CD4-positive, alpha-beta T cell treated with Interleukin-17A for 4 hours (primary cell): ENCODE data around the gene PNN.
A peak's percentile ranks its signal among the peaks of the same experiment; 100 is the strongest.
"Not testable (repeated sequence)": the region's sequence is repeated elsewhere in the genome, so short reads cannot be mapped to it uniquely, and the experiment has no call there.

Experiments used
- DNase-seq: peaks from one replicate; pipeline ENCODE4 v3.0.0-alpha.2; 2020; ENCODE audit warnings: mixed read lengths

The PNN gene

DNA sequence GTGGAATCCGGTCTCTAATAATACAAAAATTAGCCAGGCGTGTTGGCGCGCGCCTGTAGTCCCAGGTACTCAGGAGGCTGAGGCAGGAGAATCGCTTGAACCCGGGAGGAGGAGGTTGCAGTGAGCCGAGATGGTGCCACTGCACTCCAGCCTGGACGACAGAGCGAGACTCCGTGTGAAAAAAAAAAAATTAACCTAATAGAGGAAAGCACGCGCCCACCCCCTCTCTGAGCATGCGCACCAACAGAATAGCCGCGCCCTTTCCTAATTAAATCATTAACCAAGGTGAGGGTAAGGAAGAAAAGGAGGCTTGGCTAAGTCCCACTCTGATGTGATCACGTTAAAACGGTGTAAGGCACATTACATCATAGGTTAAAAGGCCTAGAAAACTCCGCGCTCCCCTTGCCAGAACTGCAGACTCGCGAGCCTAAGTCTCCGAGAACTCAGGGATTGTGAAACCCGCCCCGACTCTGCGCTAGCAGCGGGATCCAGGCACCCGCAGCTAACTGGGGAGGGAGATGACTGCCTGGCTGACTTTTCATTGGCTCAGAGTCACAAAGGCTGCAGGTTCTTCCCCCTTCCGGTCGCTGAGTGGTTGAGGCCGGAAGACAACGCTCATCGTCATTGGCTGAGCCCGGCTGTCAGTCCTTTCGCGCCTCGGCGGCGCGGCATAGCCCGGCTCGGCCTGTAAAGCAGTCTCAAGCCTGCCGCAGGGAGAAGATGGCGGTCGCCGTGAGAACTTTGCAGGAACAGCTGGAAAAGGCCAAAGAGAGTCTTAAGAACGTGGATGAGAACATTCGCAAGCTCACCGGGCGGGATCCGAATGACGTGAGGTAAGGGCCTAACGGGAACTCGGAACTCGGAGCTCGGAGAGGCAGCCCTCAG lies at the start of gene PNN:
TSS of gene PNN (plus strand) at position 695 of the 885 bp plus-strand sequence. CDS start at position 721, 26 bp downstream.
- DNase-seq: peak; percentile 93

DNA sequence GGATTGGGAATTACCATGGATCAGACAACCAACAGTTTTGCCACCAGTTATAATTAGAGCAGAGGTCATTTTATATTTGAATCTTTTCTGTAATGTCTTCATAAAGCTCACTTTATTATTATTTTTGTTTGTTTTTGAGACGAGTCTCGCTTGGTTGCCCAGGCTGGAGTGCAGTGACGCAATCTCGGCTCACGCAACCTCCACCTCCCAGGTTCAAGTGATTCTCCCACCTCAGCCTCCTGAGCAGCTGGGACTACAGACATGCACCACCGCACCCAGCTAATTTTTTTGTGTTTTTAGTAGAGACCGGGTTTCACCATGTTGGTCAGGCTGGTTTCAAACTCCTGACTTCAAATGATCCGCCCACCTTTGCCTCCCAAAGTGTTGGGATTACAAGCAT lies 37.2 kb upstream of the PNN start:
- not testable (repeated sequence) for DNase-seq

DNA sequence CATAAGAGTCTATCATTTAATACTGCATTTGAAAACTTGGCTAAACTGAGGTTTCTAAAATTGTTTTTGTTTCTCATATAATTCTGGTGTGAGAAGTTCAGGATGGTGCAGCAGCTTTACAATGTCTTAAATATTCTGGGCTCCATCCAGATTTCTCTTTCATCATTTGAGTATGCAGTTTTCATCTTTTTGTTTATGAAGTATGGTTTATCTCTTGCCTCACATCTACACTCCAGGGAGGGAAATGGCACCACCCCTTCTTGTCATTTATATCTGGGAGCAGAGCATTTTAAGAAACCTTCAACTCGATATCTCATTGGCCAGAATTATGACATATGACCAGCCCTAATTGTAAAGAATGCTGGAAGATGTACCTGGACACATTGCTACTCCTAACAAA lies 36.6 kb upstream of the PNN start:
- no peak for DNase-seq

DNA sequence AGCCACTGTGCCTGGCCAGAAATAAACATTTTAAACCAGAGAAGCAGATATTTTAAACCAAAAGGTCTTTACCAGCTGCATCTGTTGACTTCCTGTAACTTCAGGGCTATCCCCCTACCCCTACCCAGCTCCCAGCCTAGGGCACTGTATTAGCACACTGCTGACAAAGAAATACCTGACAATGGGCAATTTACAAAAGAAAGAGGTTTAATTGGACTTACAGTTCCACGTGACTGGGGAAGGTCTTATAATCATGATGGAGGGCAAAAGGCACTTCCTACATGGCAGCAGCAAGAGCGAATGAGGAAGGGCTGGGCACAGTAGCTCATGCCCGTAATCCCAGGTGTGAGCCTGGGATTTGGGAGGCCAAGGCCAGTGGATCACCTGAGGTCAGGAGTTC lies 34.9 kb upstream of the PNN start:
- no peak for DNase-seq

DNA sequence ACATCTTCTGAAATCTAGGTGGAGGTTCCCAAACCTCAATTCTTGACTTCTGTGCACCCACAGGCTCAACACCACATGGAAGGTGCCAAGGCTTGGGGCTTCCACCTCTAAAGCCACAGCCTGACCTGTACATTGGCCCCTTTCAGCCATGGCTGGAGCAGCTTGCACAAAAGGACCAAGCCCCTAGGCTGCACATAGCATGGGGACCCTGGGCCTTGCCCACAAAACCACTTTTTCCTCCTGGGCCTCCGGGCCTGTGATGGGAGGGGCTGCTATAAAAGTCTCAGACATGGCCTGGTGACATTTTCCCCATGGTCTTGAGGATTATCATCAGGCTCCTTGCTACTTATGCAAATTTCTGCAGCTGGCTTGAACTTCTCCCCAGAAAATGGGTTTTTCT lies 33.4 kb upstream of the PNN start:
- not testable (repeated sequence) for DNase-seq

DNA sequence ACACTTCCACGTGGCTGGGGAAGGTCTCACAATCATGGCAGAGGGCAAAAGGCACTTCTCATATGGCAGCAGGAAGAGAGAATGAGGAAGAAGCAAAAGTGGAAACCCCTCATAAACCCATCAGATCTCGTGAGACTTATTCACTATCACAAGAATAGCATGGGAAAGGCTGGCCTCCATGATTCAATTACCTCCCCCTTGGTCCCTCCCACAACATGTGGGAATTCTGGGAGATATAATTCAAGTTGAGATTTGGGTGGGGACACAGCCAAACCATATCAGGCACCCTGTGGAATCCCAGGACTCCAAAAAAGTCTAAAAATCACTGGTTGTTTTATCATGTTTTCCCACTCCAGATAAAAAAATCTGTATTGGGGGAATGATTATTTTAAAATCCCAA lies 31.8 kb upstream of the PNN start:
- DNase-seq: not testable (repeated sequence)

DNA sequence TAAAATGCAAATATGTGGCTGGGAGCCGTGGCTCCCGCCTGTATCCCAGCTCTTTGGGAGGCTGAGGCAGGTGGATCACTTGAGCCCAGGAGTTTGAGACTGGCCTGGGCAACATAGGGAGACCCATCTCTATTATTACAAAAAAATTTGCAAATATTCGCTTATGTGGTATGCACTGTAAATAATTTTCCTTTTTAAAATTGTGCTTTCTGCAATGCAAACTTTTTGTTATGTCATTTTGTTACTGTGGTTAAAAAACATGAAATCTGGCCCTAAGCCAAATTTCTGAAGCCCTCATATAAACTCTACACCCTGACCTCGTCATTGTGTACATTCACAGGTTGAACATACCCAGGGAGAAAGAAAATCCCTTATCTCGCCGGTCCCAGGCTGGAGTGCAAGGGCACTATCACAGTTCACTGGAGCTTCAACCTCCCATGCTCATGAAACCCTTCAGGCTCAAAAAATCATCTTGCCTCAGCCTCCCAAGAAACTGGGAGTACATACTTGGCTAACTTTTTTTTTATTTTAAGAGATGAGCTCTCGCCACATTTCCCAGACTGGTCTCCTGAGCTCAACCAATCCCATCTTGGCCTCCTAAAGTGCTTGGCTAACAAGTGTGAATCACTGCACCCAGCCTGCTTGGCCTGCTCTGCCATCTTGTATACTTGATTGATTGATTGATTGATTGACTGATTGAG lies 29.6 kb upstream of the PNN start:
- DNase-seq: no peak

DNA sequence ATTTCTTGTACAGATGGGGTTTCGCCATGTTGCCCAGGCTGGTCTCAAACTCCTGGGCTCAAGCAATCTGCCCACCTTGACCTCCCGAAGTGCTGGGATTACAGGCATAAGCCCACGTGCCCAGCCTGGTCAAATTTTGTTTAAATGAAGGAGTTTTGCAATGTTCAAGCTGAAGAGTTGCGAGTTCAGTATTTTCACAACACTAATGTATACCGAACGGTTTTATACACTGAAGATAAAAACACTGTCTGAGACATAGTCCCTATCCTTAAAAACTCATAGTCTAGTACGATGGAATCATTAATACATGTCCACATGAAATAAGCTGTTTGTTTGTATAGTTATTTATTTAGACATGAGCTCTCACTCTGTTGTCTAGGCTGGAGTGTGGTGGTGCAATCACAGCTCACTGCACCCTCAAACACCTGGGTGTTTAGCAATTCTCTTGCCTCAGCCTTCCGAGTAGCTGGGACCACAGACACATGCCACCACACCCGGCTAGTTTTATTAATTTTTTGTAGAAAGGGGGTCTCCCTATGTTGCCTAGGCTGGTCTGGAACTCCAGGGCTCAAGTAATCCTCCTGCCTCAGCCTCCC lies 20.4 kb upstream of the PNN start:
- DNase-seq: no peak

DNA sequence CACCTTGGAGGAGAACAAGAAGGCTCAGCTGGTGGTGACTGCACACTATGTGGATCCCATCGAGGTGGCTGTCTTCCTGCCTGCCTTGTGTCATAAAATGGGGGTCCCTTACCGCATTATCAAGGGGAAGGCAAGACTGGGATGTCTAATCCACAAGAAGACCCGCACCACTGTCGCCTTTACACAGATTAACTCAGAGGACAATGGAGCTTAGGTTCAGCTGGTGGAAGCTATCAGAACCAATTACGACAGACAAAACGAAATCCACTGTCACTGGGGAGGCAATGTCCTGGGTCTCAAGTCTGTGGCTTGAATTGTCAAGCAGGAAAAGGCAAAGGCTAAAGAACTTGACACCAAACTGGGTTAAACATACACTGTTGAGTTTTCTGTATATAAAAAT lies 17.6 kb upstream of the PNN start:
- DNase-seq: no peak

DNA sequence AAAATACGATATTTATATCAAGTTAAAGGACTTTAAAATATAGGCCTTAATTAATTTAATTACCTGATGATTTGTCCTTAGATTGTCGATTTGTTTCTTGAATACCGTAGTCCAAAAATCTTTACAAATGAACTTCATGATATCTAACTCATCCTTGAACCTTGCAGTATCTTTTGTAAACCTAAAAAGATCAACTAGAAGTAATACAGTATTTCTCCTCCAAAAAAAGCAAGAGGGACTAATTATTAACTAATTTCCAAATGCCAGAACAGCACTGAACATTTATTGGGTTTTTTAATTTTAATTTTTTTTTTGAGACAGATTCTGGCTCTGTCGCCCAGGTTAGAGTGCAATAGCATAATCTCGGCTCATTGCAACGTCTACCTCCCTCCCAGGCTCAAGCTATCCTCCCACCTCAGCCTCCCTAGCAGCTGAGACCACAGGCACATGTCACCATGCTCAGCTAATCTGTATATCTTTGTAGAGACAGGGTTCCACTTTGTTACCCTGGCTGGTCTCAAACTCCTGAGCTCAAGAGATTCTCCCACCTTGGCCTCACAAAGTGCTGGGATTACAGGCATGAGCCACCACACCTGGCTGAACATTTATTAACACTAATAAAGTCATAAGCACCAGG lies 16.7 kb upstream of the PNN start:
- DNase-seq: no peak

DNA sequence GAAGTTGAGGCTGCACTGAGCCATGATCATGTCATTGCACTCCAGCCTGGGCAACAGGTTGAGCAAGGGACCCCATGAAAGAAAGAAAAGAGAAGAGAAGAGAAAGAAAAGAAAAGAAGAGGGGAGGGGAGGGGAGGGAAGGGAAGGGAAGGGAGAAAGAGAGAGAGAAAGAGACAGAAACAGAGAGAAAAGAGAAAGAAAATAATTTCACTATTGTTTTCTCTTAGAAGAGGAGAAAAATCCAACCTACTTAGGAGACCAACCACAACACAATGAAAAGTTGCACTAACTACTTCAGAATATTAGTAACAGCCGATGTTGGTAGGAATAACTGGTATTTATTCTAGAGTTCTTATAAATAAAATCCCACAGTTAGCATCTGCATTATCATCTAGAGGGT lies 14.6 kb upstream of the PNN start:
- no peak for DNase-seq

DNA sequence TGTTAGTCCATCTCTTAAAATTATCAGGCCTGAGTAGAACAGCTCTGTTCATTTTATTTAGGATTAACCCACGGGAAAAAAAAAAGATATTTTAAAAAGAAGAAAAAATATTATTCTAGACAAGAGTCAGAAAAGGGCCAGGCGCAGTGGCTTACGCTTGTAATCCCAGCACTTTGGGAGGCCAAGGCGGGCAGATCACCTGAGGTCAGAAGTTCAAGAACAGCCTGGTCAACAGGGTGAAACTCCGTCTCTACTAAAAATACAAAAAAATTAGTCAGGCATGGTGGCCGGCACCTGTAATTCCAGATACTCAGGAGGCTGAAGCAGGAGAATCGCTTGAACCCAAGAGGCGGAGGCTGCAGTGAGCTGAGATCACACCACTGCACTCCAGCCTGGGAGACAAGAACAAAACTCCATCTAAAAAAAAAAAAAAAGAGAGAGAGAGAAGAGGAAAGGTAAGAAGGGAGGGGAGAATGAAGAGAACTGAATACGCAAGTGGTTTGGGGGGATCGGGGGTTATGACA lies 7.2 kb upstream of the PNN start:
- DNase-seq: not testable (repeated sequence)

DNA sequence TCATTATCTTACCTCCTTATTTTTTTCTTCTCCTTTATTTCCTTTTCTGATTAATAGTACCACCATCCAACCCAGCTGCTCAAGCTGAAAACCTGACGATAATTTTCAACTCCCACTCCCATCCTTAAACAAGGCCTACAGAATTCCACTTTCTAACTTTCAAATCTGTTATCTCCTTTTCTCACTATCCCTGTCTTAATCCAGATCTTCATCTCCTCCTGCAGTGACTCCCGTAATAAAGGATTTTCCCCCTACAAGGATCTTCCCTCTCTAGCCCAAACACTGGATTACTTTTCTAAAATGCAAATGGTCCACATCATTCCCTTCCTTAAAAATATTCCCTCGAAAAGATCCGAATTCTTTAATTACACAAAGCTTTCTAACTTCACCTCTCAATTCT lies 6.5 kb upstream of the PNN start:
- DNase-seq: no peak

DNA sequence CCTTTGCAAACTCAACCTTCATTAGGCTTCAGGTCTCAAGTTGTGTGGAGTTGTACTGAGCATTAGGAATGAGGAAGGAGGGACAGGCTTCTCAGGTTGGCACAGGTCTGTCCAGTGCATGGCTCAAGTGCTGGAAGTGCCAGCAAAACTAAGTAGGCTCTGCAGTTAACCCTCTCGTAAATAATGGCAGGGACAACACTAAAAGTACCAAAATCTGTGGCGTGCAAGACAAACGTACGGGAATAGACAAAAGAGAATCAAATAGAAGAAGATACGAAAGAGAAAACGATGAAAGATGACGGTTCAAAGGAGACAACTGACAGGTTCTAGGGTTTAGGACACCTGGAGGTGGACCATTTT lies 5.5 kb upstream of the PNN start:
- DNase-seq: no peak

DNA sequence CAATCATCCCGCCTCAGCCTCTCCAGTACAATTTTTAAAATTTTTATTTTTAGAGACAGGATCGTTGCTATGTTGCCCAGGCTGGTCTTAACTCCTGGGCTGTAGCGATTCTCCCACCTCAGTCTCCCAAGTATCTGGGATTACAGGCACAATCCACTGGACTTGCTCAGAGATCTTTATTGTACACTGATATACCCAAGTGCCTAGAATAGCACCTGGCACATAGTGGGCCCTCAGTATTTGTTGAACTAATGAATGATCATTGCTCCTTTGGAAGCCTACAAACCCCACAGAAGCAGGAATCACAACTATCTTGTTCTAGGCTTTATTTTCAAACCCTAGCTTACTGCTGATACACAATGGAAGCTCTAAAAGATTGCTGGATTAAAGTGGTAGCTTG lies 1.9 kb upstream of the PNN start:
- DNase-seq: no peak

DNA sequence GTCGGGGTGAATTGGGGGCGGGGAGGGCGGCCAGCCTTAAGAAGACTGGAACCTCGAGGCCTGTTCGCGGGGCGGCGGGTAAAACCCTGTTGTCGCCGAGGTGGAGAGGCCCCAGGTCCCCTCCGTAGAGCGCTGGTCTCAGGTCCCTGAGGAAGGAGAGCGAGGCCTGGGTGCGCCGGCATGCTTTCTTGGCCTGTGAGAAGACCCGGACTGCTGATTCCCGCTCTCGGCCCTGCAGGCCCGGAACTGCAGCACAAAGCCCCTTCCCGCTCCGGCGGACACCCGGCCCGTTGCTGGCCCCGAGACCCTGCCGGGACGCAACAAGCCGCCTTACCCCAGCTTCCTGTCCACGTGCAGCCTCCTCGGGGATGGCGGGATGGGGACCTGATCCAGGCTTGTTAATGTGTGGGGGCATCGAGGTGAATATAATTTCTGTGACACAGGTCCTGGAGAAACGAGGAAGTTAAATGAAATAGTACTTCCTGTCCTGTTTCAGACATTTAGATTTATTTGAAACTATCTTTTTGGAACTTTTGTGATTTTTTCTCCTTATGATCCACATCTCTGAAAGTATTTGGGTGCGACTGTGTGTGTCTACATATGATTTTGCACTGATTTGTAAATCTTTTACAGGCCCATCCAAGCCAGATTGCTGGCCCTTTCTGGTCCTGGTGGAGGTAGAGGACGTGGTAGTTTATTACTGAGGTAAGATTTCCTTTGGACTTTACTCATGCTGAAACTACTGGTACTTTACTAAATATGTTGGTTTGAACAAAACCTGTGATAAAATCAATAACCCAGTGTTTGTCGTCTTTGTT lies 600 bp downstream of the PNN start:
- DNase-seq: no peak

DNA sequence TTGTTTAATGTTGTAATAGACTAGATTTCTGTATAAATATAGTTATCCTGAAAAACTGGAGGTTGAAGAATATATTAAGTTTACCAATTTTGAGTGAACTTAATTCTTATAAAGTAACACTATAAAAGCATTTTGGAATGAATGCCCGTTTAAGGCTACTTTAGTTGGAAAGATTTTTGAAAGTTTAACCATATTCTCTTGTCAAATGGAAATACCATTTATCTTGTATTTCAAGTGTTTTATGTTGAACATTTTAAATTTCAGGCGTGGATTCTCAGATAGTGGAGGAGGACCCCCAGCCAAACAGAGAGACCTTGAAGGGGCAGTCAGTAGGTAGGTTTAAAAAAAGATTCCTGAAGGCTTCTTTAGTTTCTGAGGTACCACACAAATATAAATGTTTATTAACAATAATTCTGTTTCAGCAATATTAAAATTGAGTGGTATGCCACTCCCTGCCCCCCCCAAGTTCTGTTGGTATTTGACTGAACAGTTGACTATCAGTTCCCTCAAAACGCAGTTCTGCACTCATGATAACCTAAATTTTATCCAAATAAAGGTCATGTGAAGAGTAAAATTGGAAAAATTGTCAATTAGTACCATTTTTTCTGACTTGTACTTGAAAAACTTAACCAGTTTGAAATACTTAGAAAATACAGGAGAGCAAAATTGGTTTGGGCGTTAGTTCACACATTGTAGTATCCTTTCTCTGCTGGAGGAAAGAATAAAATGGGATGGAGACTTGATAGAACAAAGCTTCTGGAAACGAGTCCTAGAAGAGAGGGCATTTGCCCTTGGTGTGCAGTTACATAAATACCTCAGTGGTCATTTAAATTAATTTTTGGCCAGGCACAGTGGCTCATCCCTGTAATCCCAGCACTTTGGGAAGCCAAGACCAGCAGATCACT lies 1.5 kb downstream of the PNN start:
- DNase-seq: no peak

DNA sequence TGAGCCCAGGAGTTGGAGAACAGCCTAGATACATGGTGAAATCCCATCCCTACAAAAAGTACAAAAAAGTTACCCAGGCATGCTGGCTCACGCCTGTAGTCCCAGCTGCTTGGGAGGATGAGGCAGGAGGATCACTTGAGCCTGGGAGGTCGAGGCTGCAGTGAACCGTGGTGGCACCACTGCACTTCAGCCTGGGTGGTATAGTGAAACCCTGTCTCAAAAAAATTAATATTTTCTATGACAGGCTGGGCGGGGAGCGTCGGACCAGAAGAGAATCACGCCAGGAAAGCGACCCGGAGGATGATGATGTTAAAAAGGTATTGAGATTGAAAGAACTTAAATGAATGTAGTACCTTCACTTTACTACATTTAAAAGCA lies 2.1 kb downstream of the PNN start:
- DNase-seq: no peak

DNA sequence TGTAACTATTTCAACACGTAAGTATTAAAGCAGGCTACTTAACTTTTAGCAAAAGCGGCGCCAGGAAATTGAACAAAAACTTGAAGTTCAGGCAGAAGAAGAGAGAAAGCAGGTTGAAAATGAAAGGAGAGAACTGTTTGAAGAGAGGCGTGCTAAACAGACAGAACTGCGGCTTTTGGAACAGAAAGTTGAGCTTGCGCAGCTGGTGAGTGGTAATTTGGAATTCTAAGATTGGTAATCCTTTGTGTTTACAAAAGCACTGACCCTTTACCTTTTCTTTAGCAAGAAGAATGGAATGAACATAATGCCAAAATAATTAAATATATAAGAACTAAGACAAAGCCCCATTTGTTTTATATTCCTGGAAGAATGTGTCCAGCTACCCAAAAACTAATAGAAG lies 4.0 kb downstream of the PNN start:
- DNase-seq: no peak

DNA sequence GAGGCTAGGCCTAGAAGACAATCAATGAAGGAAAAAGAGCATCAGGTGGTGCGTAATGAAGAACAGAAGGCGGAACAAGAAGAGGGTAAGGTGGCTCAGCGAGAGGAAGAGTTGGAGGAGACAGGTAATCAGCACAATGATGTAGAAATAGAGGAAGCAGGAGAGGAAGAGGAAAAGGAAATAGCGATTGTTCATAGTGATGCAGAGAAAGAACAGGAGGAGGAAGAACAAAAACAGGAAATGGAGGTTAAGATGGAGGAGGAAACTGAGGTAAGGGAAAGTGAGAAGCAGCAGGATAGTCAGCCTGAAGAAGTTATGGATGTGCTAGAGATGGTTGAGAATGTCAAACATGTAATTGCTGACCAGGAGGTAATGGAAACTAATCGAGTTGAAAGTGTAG lies 5.5 kb downstream of the PNN start:
- DNase-seq: no peak

DNA sequence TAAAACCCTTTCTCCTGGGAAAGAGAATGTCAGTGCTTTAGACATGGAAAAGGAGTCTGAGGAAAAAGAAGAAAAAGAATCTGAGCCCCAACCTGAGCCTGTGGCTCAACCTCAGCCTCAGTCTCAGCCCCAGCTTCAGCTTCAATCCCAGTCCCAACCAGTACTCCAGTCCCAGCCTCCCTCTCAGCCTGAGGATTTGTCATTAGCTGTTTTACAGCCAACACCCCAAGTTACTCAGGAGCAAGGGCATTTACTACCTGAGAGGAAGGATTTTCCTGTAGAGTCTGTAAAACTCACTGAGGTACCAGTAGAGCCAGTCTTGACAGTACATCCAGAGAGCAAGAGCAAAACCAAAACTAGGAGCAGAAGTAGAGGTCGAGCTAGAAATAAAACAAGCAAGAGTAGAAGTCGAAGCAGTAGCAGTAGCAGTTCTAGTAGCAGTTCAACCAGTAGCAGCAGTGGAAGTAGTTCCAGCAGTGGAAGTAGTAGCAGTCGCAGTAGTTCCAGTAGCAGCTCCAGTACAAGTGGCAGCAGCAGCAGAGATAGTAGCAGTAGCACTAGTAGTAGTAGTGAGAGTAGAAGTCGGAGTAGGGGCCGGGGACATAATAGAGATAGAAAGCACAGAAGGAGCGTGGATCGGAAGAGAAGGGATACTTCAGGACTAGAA lies 6.1 kb downstream of the PNN start:
- no peak for DNase-seq
